ENCODE data around the gene ARHGAP26.

ARHGAP26 gene

GRCh38 chr5:142769251-142769792 is 855 bp upstream of the ARHGAP26 start:
- no peak overlapping the region for H3K27ac ChIP-seq (ENCODE audit: low read depth, low read length)
- no peaks in the 10 kb centered on the region for H3K36me3 ChIP-seq (ENCODE audit: control insufficient read depth, low read length)

DNA sequence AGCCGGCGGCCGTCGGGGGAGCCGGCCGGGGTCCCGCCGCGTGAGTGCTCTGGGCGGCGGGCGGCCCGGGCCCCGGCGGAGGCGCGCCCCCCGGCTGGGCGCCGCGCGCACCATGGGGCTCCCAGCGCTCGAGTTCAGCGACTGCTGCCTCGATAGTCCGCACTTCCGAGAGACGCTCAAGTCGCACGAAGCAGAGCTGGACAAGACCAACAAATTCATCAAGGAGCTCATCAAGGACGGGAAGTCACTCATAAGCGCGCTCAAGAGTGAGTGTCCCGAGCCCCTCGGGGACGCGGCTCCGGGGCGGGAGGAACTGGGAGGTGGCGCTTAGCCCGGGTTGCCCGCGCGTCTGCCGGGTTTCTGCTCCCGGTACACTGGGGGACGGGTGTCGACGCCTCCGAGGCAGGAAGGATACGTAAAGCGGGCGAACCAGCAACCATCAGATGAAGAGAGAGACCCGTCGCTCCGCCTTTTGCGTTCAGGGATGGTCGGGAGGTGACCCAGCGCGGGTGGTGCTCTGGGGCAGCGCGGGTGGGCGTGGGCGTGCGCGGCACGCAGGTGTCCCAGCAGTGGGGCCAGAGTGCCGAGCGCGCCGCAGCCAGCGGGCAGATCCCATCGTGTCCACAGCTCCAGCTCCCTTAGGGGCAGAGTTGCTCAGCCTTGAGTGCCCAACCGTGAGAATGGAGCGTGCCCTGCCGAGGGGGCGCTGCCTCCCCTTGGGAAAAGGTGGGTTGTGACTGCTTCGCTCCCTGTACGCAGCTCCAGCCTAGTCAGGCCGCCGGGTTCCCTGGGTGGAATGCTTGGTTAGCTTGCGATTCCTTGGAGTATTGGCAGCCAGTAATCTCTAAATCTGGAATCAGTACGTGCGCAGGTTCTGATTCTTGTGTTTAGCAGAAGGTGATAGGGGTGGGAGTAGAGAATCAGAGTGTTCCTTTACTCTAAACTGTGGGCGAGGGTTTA is 753 bp downstream of the ARHGAP26 start:
- Histone ChIP-seq H3K9me3 (ENCODE audit: control insufficient read depth, insufficient read depth, low read length) (no peaks in the 10 kb centered on the region), H3K4me2 (ENCODE audit: low read length) (peak overlapping the region; percentile 86), H3K9me2 (replicated peaks; ENCODE audit: control insufficient read depth, low read length) (no peaks in the 10 kb centered on the region), H3K4me1 (ENCODE audit: control insufficient read depth, low read length) (peaks cover 16% of the 10 kb centered on the region), H3K4me3 (ENCODE audit: low read length) (peak overlapping the region; percentile 83), H3K27ac (ENCODE audit: low read depth, low read length) (no peak overlapping the region), H4K20me1 (ENCODE audit: control insufficient read depth, insufficient read depth, low read depth, low read length) (no peaks in the 10 kb centered on the region), H3K27me3 (ENCODE audit: control insufficient read depth, low read length) (peaks cover 40% of the 10 kb centered on the region), H3K36me3 (ENCODE audit: control insufficient read depth, low read length) (no peaks in the 10 kb centered on the region), H3K79me2 (ENCODE audit: control insufficient read depth, low read length) (no peaks in the 10 kb centered on the region), H3F3A (ENCODE audit: control insufficient read depth, insufficient read depth) (no peaks in the 10 kb centered on the region)
- TF ChIP-seq EZH2phosphoT487 (IDR thresholded peaks at IDR 0.05; ENCODE audit: borderline replicate concordance, low read length), result 0 out of 2 replicates have a peak, but pooled peaks have one; percentile 49
- TF ChIP-seq CTCF (IDR thresholded peaks at IDR 0.05; ENCODE audit: low read depth, low read length, poor library complexity, severe bottlenecking), result peak; percentile 30

More at GRCh38 chr5:142769251-142769792, 855 bp upstream of the ARHGAP26 start:
- peak overlapping the region; percentile 83 for H3K4me3 ChIP-seq (ENCODE audit: low read length)
- H4K20me1 ChIP-seq (ENCODE audit: control insufficient read depth, insufficient read depth, low read depth, low read length), result no peaks in the 10 kb centered on the region
- no peaks in the 10 kb centered on the region for H3K9me2 ChIP-seq (replicated peaks; ENCODE audit: control insufficient read depth, low read length)
- H3K9me3 ChIP-seq (ENCODE audit: control insufficient read depth, insufficient read depth, low read length), result no peaks in the 10 kb centered on the region
- peaks cover 37% of the 10 kb centered on the region for H3K27me3 ChIP-seq (ENCODE audit: control insufficient read depth, low read length)
- H3K4me1 ChIP-seq (ENCODE audit: control insufficient read depth, low read length), result peaks cover 16% of the 10 kb centered on the region
- H3K79me2 ChIP-seq (ENCODE audit: control insufficient read depth, low read length), result no peaks in the 10 kb centered on the region
- peak overlapping the region; percentile 86 for H3K4me2 ChIP-seq (ENCODE audit: low read length)
- no peaks in the 10 kb centered on the region for H3F3A ChIP-seq (ENCODE audit: control insufficient read depth, insufficient read depth)
- TF ChIP-seq CTCF (IDR thresholded peaks at IDR 0.05; ENCODE audit: low read depth, low read length, poor library complexity, severe bottlenecking) (no peak), EZH2phosphoT487 (IDR thresholded peaks at IDR 0.05; ENCODE audit: borderline replicate concordance, low read length) (no peak)

DNA sequence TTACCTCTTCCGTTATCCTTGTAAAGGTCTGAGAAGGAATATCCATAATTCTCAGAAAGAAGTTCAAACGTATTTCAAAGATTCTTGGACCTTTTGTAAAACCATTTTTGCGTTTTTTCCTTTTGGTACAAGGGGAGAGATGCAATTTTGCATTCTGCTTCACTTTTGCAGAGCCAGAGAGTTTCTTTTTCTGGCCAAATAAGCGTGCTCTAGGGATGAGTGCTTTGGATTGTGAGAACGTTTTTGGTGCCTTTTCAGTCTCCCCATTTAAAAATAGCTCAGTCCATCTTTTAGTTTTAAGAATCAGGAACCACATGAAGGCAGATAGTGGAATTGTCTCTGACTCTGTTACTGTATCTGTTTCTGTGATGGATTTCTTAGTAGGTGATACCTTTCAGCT is 1.5 kb downstream of the ARHGAP26 start:
- Histone ChIP-seq H3K79me2 (ENCODE audit: control insufficient read depth, low read length) (no peaks in the 10 kb centered on the region), H3K4me3 (ENCODE audit: low read length) (peak overlapping the region; percentile 83), H3K4me2 (ENCODE audit: low read length) (peak overlapping the region; percentile 86), H4K20me1 (ENCODE audit: control insufficient read depth, insufficient read depth, low read depth, low read length) (no peaks in the 10 kb centered on the region), H3K27me3 (ENCODE audit: control insufficient read depth, low read length) (peaks cover 40% of the 10 kb centered on the region), H3F3A (ENCODE audit: control insufficient read depth, insufficient read depth) (no peaks in the 10 kb centered on the region), H3K36me3 (ENCODE audit: control insufficient read depth, low read length) (no peaks in the 10 kb centered on the region), H3K27ac (ENCODE audit: low read depth, low read length) (no peak overlapping the region), H3K9me2 (replicated peaks; ENCODE audit: control insufficient read depth, low read length) (no peaks in the 10 kb centered on the region), H3K9me3 (ENCODE audit: control insufficient read depth, insufficient read depth, low read length) (no peaks in the 10 kb centered on the region), H3K4me1 (ENCODE audit: control insufficient read depth, low read length) (peaks cover 16% of the 10 kb centered on the region)
- TF ChIP-seq CTCF (IDR thresholded peaks at IDR 0.05; ENCODE audit: low read depth, low read length, poor library complexity, severe bottlenecking) (no peak), EZH2phosphoT487 (IDR thresholded peaks at IDR 0.05; ENCODE audit: borderline replicate concordance, low read length) (no peak)

All from DOHH2 (cell line).